Breast epithelium (tissue), 4 donors: ENCODE measurements around the gene IL25. TPM values are rescaled to one million over a fixed set of nuclear protein-coding genes. Genes with fewer than 3 reads are reported as not detected.
"Not testable (repeated sequence)": the region's sequence is repeated elsewhere in the genome, so short reads cannot be mapped to it uniquely, and the experiment has no call there.

ENCODE experiments used
- DNase-seq, 2 donors: peaks; one replicate each; pipeline ENCODE4 v3.0.0-alpha.2; 2019; ENCODE audit warnings: low spot score in 2 of 2
- H3K27ac ChIP-seq, 2 donors: fragments of 200-600 bp; sonication (generic) in 1 of 2; one replicate each; pipeline ENCODE4 v1.5.1; 2016 to 2019; ENCODE audit warnings: mild to moderate bottlenecking in 1 of 2
- H3K27me3 ChIP-seq, 2 donors: fragments of 200-600 bp; sonication (generic) in 1 of 2; one replicate each; pipeline versions ENCODE4 v1.5.1 to v1.6.0; 2017 to 2019; ENCODE audit warnings: control low read depth in 1 of 2, mild to moderate bottlenecking in 1 of 2
- H3K36me3 ChIP-seq: fragments of 200-600 bp; one replicate; pipeline ENCODE4 v1.5.1; 2019
- H3K4me1 ChIP-seq, 2 donors: fragments of 200-600 bp; sonication (generic); one replicate each; pipeline ENCODE4 v1.5.1; 2016 to 2019; ENCODE audit warnings: control low read depth in 1 of 2
- H3K4me3 ChIP-seq, 3 donors: fragments of 200-600 bp; sonication (generic); 1 replicate in 2 of 3; 2 replicates in 1 of 3; pipeline ENCODE4 v1.5.1; 2016 to 2019; ENCODE audit warnings: mild to moderate bottlenecking in 3 of 3, moderate library complexity in 2 of 3
- H3K9me3 ChIP-seq, 2 donors: fragments of 200-600 bp; sonication (generic) in 1 of 2; one replicate each; pipeline ENCODE4 v1.5.1; 2016 to 2019; ENCODE audit warnings: control low read depth in 1 of 2
- POLR2A ChIP-seq: fragments of 450-650 bp; IDR thresholded peaks from one replicate; pipeline ENCODE4 v1.6.1; 2016; ENCODE audit warnings: antibody characterized with exemption, mild to moderate bottlenecking, moderate library complexity
- POLR2AphosphoS5 ChIP-seq, 3 donors: sonication (generic); formaldehyde crosslinking; IDR thresholded peaks; one replicate each; pipeline ENCODE4 v1.6.1; 2017; ENCODE audit warnings: antibody characterized with exemption in 3 of 3
- intact Hi-C: fragments of 100-400 bp; cut with DNase I; formaldehyde crosslinking; loops from one replicate; pipeline ENCODE4 v1.15.1; 2023; ENCODE audit warnings: low total_unique reads
- total RNA-seq, 3 donors: library from RNA; depleted of rRNA; stranded (reverse); fragments of >200 nt; gene quantifications; one replicate each; pipeline ENCODE4 v1.1.0, GENCODE V29; 2016
- TF ChIP-seq, protein P1 (sequence below), 3 donors: fragments of 450-650 bp; IDR thresholded peaks; one replicate each; pipeline ENCODE4 v1.5.1; 2016 to 2017; ENCODE audit warnings: antibody characterized with exemption in 3 of 3, mild to moderate bottlenecking in 3 of 3, moderate library complexity in 3 of 3

IL25 gene
- total RNA-seq, 3 donors from 2014 or later, result not detected

DNA sequence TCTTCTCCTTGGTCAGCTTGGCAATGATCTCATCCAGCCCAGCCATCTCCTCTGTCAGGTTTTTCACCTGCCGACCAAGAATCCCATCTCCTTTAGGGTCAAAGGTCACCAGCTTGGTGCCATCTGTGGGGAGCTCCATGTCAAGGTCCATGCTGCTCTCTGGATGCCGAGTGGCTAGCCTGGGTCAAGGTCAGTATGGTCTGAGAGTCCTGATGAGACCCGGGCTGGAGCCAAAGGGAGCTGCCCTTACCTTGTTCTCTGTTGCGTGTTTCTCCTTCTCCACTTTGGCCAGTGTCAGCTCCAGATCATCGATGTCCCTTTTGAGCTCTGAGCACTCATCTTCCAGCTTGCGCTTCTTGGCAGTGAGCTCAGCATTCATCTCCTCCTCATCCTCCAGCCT lies 51.0 kb downstream of the IL25 start:
- Histone ChIP-seq H3K9me3 (no peaks in the 10 kb centered on the region), H3K36me3 (no peaks in the 10 kb centered on the region), H3K27ac (no peak overlapping the region), H3K27me3 (no peaks in the 10 kb centered on the region), H3K4me1 (no peaks in the 10 kb centered on the region), H3K4me3 (no peak overlapping the region)
- DNase-seq, result no peak
- intact Hi-C loops, result no loop called here
- TF ChIP-seq, protein P1, sequence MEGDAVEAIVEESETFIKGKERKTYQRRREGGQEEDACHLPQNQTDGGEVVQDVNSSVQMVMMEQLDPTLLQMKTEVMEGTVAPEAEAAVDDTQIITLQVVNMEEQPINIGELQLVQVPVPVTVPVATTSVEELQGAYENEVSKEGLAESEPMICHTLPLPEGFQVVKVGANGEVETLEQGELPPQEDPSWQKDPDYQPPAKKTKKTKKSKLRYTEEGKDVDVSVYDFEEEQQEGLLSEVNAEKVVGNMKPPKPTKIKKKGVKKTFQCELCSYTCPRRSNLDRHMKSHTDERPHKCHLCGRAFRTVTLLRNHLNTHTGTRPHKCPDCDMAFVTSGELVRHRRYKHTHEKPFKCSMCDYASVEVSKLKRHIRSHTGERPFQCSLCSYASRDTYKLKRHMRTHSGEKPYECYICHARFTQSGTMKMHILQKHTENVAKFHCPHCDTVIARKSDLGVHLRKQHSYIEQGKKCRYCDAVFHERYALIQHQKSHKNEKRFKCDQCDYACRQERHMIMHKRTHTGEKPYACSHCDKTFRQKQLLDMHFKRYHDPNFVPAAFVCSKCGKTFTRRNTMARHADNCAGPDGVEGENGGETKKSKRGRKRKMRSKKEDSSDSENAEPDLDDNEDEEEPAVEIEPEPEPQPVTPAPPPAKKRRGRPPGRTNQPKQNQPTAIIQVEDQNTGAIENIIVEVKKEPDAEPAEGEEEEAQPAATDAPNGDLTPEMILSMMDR (IDR thresholded peaks at IDR 0.05), result no peak
- TF ChIP-seq POLR2A (no peak), POLR2AphosphoS5 (IDR thresholded peaks at IDR 0.05) (no peak)

- Histone ChIP-seq H3K4me1 (no peaks in the 10 kb centered on the region), H3K4me3 (no peak overlapping the region), H3K36me3 (no peaks in the 10 kb centered on the region), H3K27me3 (no peaks in the 10 kb centered on the region), H3K27ac (no peak overlapping the region), H3K9me3 (no peaks in the 10 kb centered on the region)
- intact Hi-C loops, result no loop called here
- DNase-seq, result no peak
- TF ChIP-seq, protein P1 (IDR thresholded peaks at IDR 0.05), result no peak
- TF ChIP-seq POLR2A, result no peak
- no peak for TF ChIP-seq POLR2AphosphoS5 (IDR thresholded peaks at IDR 0.05)
Observed at GRCh38 chr14:23425169-23425568, 52.6 kb downstream of the IL25 start.

- H3K27ac ChIP-seq, H3K27me3 ChIP-seq, H3K4me3 ChIP-seq, intact Hi-C loops, DNase-seq, H3K4me1 ChIP-seq, H3K36me3 ChIP-seq, H3K9me3 ChIP-seq: not testable (repeated sequence)
Observed at GRCh38 chr14:23425798-23426197, 53.2 kb downstream of the IL25 start.

Other genes starting within 250 kb of the IL25 start
- 10 to 100 TPM; 46.8 to 98.9 (median 61.9) TPM for gene SLC7A8, start 189.1 kb upstream of the IL25 start, total RNA-seq
- gene RNF212B, start 134.9 kb upstream of the IL25 start, total RNA-seq, result not detected
- 10 to 100 TPM; 10.8 to 15.4 (median 12.0) TPM for gene HOMEZ, start 86.7 kb upstream of the IL25 start, total RNA-seq
- gene PPP1R3E, start 70.0 kb upstream of the IL25 start, total RNA-seq, result 10 to 100 TPM in 1 of 3 donors, 1 to 10 TPM in 2; 8.2 to 11.6 (median 9.4) TPM
- 10 to 100 TPM; 28.8 to 55.5 (median 48.2) TPM for gene BCL2L2, start 66.0 kb upstream of the IL25 start, total RNA-seq
- 10 to 100 TPM; 45.9 to 87.2 (median 74.1) TPM for gene PABPN1, start 51.4 kb upstream of the IL25 start, total RNA-seq
- gene SLC22A17, start 19.9 kb upstream of the IL25 start, total RNA-seq, result 10 to 100 TPM in 2 of 3 donors, 1 to 10 TPM in 1; 6.4 to 53.7 (median 52.1) TPM
- gene EFS, start 7.6 kb upstream of the IL25 start, total RNA-seq, result 10 to 100 TPM; 15.7 to 24.6 (median 18.0) TPM
- under 1 TPM in 2 of 3 donors, not detected in 1; 0.64 to 0.88 TPM for gene CMTM5, start 4.2 kb downstream of the IL25 start, total RNA-seq
- not detected for gene MYH6, start 35.5 kb downstream of the IL25 start, total RNA-seq
- gene MYH7, start 62.9 kb downstream of the IL25 start, total RNA-seq, result not detected
- 10 to 100 TPM; 39.8 to 58.8 (median 42.3) TPM for gene NGDN, start 96.9 kb downstream of the IL25 start, total RNA-seq
- gene ZFHX2, start 179.0 kb downstream of the IL25 start, total RNA-seq, result 1 to 10 TPM in 1 of 3 donors, under 1 TPM in 2; 0.48 to 1.2 (median 0.66) TPM
- 10 to 100 TPM; 13.6 to 22.1 (median 21.0) TPM for gene THTPA, start 183.5 kb downstream of the IL25 start, total RNA-seq
- gene AP1G2, start 195.0 kb downstream of the IL25 start, total RNA-seq, result 100 to 1,000 TPM in 2 of 3 donors, 10 to 100 TPM in 1; 30.9 to 172 (median 149) TPM
- under 1 TPM; 0.66 to 0.96 (median 0.73) TPM for gene JPH4, start 206.0 kb downstream of the IL25 start, total RNA-seq